ENCODE measurements around the gene APOL3. TPM values are rescaled to one million over a fixed set of nuclear protein-coding genes. Genes with fewer than 3 reads are reported as not detected.

The APOL3 gene
- total RNA-seq, 1 experiment from 2014 or later = not detected

DNA sequence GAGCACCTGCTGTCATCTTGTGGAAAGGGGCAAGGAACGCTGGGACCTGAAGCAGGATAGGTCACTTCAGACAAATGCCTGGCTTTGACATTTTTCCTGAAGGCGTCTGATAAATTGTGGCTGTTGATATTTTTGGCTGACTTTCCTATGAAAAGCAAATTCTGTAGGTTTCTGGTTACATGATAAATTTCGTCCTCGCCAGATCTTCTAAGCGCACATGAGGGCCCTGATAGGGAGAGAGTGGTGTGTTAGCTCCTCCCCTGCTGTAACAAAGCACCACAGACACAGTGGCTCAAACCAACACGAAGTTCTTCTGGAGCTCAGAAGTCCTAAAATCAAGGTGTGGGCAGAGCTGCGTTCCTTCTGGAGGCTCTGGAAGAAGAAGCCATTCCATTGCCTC is 21.5 kb upstream of the APOL3 start:
- H3K18ac ChIP-seq (ENCODE audit: insufficient read length, low read depth, low read length) = no peak overlapping the region
- no peaks in the 10 kb centered on the region for H3K36me3 Mint-ChIP-seq (ENCODE audit: insufficient read depth in 1 of 3, low read depth in 3 of 3)
- TF ChIP-seq, protein P1, sequence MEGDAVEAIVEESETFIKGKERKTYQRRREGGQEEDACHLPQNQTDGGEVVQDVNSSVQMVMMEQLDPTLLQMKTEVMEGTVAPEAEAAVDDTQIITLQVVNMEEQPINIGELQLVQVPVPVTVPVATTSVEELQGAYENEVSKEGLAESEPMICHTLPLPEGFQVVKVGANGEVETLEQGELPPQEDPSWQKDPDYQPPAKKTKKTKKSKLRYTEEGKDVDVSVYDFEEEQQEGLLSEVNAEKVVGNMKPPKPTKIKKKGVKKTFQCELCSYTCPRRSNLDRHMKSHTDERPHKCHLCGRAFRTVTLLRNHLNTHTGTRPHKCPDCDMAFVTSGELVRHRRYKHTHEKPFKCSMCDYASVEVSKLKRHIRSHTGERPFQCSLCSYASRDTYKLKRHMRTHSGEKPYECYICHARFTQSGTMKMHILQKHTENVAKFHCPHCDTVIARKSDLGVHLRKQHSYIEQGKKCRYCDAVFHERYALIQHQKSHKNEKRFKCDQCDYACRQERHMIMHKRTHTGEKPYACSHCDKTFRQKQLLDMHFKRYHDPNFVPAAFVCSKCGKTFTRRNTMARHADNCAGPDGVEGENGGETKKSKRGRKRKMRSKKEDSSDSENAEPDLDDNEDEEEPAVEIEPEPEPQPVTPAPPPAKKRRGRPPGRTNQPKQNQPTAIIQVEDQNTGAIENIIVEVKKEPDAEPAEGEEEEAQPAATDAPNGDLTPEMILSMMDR (conservative IDR thresholded peaks at IDR 0.05) = no peak
- no peak overlapping the region for H3K27ac Mint-ChIP-seq
- no peak overlapping the region for H4K5ac ChIP-seq (ENCODE audit: insufficient read length, low read depth, low read length)
- H2BK20ac ChIP-seq (ENCODE audit: low read depth, low read length, poor library complexity, severe bottlenecking) = no peak overlapping the region
- no peak overlapping the region for H2BK120ac ChIP-seq (ENCODE audit: low read depth, low read length, poor library complexity, severe bottlenecking)
- H3K27me3 Mint-ChIP-seq (ENCODE audit: low read depth) = peaks cover 5% of the 10 kb centered on the region
- no peak overlapping the region for H3K4me3 Mint-ChIP-seq
- H3K79me1 ChIP-seq (ENCODE audit: insufficient read depth, low read depth, low read length, poor library complexity, severe bottlenecking) = no peaks in the 10 kb centered on the region
- no peak for DNase-seq
- H4K8ac ChIP-seq (replicated peaks; ENCODE audit: insufficient read length, low read depth, low read length) = no peak overlapping the region
- no peak overlapping the region for H4K91ac ChIP-seq (ENCODE audit: insufficient read length, low read depth, low read length)
- no peaks in the 10 kb centered on the region; the same call in 1 of the 2 replicates for H3K27me3 ChIP-seq (ENCODE audit: insufficient read depth, low read length)
- no peak overlapping the region for H2BK12ac ChIP-seq (ENCODE audit: insufficient read length, low read depth, low read length)
- H2BK5ac ChIP-seq (ENCODE audit: insufficient read length, low read length) = no peak overlapping the region
- no peaks in the 10 kb centered on the region for H3K23me2 ChIP-seq (ENCODE audit: insufficient read length, low read depth, low read length, poor library complexity, severe bottlenecking)
- no peak overlapping the region for H3K9ac ChIP-seq (ENCODE audit: extremely low read depth, insufficient read length, low read length)
- H3K4ac ChIP-seq (ENCODE audit: low read depth, low read length) = no peak overlapping the region
- no CpG with 5 or more reads among the region's 7 CpGs for WGBS (ENCODE audit: extremely low coverage, insufficient read length, low lambda C conversion rate)
- H3K9me3 Mint-ChIP-seq = no peaks in the 10 kb centered on the region; a peak in 1 of 5 replicates
- no peak overlapping the region for H2AFZ ChIP-seq (ENCODE audit: low read length)
- H4K20me1 ChIP-seq (ENCODE audit: control insufficient read depth, insufficient read depth, insufficient read length) = no peaks in the 10 kb centered on the region
- H2AK5ac ChIP-seq (ENCODE audit: insufficient read length, low read length) = no peak overlapping the region
- H3K4me1 ChIP-seq (ENCODE audit: insufficient read depth, low read length) = no peaks in the 10 kb centered on the region
- H3K23ac ChIP-seq (ENCODE audit: insufficient read length, low read depth, low read length) = no peak overlapping the region
- H2BK15ac ChIP-seq (ENCODE audit: low read depth, low read length) = no peak overlapping the region
- H3K9me3 ChIP-seq (ENCODE audit: control insufficient read depth, low read depth, low read length) = no peaks in the 10 kb centered on the region
- no peak overlapping the region for H3K14ac ChIP-seq (ENCODE audit: insufficient read depth, low read length)
- no peaks in the 10 kb centered on the region for H3K79me2 ChIP-seq (ENCODE audit: insufficient read depth, low read length)
- H3K27ac ChIP-seq (ENCODE audit: insufficient read length, low read depth, low read length) = no peak overlapping the region
- H3K4me2 ChIP-seq (ENCODE audit: insufficient read depth, insufficient read length, low read length) = no peak overlapping the region
- peaks cover 10 to 16% of the 10 kb centered on the region in 2 experiments for H3K4me1 Mint-ChIP-seq
- H3K56ac ChIP-seq (ENCODE audit: insufficient read length, low read depth, low read length) = no peak overlapping the region
- H3T11ph ChIP-seq (ENCODE audit: low read length) = no peak overlapping the region
